ENCODE data around the gene BAHD1. TPM values are rescaled to one million over a fixed set of nuclear protein-coding genes. Genes with fewer than 3 reads are reported as not detected.
A peak's percentile ranks its signal among the peaks of the same experiment; 100 is the strongest.

BAHD1 gene
- total RNA-seq (2021) (40.7 to 49.1 TPM (median 41.5 TPM) in 3 replicates), Bru-seq, nascent RNA (percentile 84 among the genes with signal in this experiment)
- long read RNA-seq, experiment 1, full-length matches to known transcripts: 30 of 116 reads
- long read RNA-seq, experiment 1, partial matches to known transcripts: 26 of 116 reads
- long read RNA-seq, experiment 1, other reads (novel, unspliced or antisense): 60 of 116 reads
- long read RNA-seq, experiment 2, full-length matches to known transcripts: 9 of 53 reads
- long read RNA-seq, experiment 2, partial matches to known transcripts: 10 of 53 reads
- long read RNA-seq, experiment 2, other reads (novel, unspliced or antisense): 34 of 53 reads
- long read RNA-seq, experiment 3, partial matches to known transcripts: 0 of 4 reads
- long read RNA-seq, experiment 3, other reads (novel, unspliced or antisense): 4 of 4 reads

DNA sequence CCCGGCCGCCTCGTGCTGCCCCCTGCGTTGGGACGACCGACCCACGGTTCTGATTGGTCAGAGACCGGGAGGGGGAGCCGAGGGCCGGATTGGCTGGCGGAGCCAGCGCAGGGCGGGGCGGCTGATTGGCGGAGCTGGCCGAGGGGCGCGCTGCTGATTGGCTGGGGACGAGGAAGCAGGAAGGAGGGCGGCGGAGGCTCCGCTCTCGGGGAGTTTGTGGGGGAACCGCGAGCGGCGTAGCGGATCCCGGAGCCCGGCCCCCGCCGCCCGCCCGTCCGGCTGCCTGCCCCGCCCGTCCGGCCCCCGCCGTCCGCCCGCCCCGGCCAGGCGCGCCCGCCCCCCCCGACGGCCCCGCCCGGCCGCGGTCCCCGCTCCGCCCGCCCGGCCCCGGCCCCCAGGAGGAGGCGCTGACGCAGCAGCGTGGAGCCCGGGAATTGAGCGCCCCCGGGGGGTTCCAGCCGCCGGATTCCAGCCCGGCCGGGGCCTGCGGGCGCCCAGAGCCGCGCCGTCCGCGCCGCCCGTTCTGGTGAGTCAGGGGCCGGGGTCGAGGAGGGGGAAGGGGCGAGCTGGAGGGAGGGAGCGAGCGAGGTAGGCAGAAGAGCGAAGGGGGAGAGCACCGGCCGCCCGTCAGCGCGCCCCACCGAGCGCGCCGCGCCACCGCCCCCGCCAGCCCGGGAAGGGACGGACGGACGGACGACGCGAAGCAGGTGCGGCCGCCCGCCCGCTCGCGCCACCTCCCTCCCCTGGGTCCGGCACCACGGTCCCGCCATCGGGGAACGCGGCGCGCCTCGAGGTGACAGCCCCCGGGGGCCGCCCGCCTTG lies at the start of gene BAHD1:
Gene BAHD1 (plus strand): TSS at position 211 of the 822 bp plus-strand sequence. CDS start 17,512 bp downstream, outside the sequence.
- POLR2A ChIA-PET: interaction anchor here (1.8 to 3.2 kb wide), 3 partner anchors 11 to 118 kb away, joined by 4 to 32 read pairs (median 5); partner anchors contain the start of gene IVD
- peak within 1 kb of the TSS; percentile 90 for H3K4me3 Mint-ChIP-seq
- peak within 1 kb of the TSS; percentile 78 for H3K27ac Mint-ChIP-seq
- 0 out of 2 replicates have a peak, but pooled peaks cover 3% of the 10 kb centered on the region for H3K36me3 Mint-ChIP-seq
- TF ChIP-seq, protein P1, sequence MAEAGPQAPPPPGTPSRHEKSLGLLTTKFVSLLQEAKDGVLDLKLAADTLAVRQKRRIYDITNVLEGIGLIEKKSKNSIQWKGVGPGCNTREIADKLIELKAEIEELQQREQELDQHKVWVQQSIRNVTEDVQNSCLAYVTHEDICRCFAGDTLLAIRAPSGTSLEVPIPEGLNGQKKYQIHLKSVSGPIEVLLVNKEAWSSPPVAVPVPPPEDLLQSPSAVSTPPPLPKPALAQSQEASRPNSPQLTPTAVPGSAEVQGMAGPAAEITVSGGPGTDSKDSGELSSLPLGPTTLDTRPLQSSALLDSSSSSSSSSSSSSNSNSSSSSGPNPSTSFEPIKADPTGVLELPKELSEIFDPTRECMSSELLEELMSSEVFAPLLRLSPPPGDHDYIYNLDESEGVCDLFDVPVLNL (CRISPR knock-in tag; IDR thresholded peaks at IDR 0.05; ENCODE audit: borderline replicate concordance, low read depth): 0 out of 2 replicates have a peak, but pooled peaks have one; percentile 25
- TF ChIP-seq JUN (CRISPR knock-in tag; IDR thresholded peaks at IDR 0.05) (0 out of 2 replicates have a peak, but pooled peaks have one; percentile 34), ETV6 (CRISPR knock-in tag; IDR thresholded peaks at IDR 0.05) (no peak), ZNF232 (CRISPR knock-in tag; IDR thresholded peaks at IDR 0.05) (0 out of 2 replicates have a peak, but pooled peaks have one; percentile 6), ZNF416 (CRISPR knock-in tag; IDR thresholded peaks at IDR 0.05) (0 out of 2 replicates have a peak, but pooled peaks have one; percentile 11), FOXP1 (CRISPR knock-in tag; IDR thresholded peaks at IDR 0.05; ENCODE audit: borderline replicate concordance) (peak; percentile 66; the same call in 1 of the 2 replicates), KAT7 (CRISPR knock-in tag; IDR thresholded peaks at IDR 0.05; ENCODE audit: borderline replicate concordance) (peak; percentile 39; the same call in 1 of the 2 replicates), NFYB (CRISPR knock-in tag; conservative IDR thresholded peaks at IDR 0.05; ENCODE audit: low read depth) (peak; percentile 84), ZNF317 (CRISPR knock-in tag; IDR thresholded peaks at IDR 0.05; ENCODE audit: borderline replicate concordance, low read depth) (no peak), ZNF219 (CRISPR knock-in tag; IDR thresholded peaks at IDR 0.05; ENCODE audit: borderline replicate concordance) (no peak; the same call in 1 of the 2 replicates), SP1 (CRISPR knock-in tag; conservative IDR thresholded peaks at IDR 0.05) (peak; percentile 58; the same call in 1 of the 2 replicates), PRRX2 (CRISPR knock-in tag; IDR thresholded peaks at IDR 0.05) (no peak)
- TF ChIP-seq, protein P2, sequence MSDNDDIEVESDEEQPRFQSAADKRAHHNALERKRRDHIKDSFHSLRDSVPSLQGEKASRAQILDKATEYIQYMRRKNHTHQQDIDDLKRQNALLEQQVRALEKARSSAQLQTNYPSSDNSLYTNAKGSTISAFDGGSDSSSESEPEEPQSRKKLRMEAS (CRISPR knock-in tag; IDR thresholded peaks at IDR 0.05): peak; percentile 61; the same call in 1 of the 2 replicates
- H3K9me3 Mint-ChIP-seq: no peaks in the 10 kb centered on the region
- CTCF ChIA-PET: interaction anchor here (0.6 to 2.6 kb wide), 16 partner anchors 9 to 418 kb away, joined by 3 to 23 read pairs (median 4); partner anchors contain the start of gene CCDC9B
- H3K4me1 Mint-ChIP-seq: peaks cover 58% of the 10 kb centered on the region
- peak; percentile 69 for ATAC-seq
- peak; percentile 99 for DNase-seq (ENCODE audit: low spot score)
- no peaks in the 10 kb centered on the region for H3K27me3 Mint-ChIP-seq (ENCODE audit: low read depth)

DNA sequence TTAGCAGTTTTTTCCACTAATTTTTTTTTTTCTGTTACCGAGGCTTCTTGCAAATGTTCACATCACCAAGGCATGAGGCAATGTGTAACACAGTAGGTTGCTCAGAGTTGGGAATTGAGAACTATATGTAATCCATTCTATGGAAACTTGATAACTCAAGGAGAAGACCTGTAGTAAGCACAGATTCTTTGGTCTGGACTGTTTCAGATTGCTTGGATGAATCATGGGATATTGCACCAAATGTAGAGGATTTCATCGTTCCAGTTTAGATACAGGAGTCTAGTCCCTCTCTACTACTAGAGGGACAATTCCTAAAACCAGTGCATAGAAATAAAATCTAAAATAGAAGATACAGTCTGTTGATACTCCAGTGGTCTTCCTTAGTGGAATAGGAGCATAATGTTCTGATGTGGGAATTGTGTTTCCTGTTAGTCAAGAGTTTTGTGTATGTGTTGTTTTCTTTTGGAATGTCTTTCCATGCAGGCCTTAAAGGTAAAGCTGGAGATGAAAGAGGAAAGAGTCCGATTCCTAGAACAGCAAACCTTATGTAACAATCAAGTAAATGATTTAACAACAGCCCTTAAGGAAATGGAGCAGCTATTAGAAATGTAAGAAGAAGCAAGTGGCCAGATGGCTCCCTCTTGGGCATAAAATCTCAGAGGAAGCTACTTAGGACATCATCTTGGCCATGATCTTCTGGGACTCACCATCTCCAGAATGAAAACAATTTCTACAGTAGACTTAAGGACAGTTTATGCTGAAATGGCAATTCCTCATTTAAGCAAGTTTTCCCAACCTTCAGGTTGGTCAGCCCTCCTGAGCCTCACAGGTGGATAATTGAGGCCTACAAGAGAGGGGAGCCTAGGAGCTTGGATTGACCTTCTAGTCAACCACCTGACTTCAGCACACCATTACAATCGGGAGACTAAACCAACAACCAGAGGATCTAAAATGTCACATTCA lies 47.5 kb upstream of the BAHD1 start:
- ChIA-PET CTCF (no interaction called here), POLR2A (no interaction called here)
- no peak overlapping the region for H3K4me3 Mint-ChIP-seq
- DNase-seq (ENCODE audit: low spot score) (no peak), ATAC-seq (no peak)
- H3K27ac Mint-ChIP-seq: no peak overlapping the region
- no peaks in the 10 kb centered on the region for H3K4me1 Mint-ChIP-seq
- no peaks in the 10 kb centered on the region for H3K27me3 Mint-ChIP-seq (ENCODE audit: low read depth)
- peaks cover 7% of the 10 kb centered on the region for H3K9me3 Mint-ChIP-seq
- H3K36me3 Mint-ChIP-seq: peaks cover 57% of the 10 kb centered on the region
- TF ChIP-seq, protein P3, sequence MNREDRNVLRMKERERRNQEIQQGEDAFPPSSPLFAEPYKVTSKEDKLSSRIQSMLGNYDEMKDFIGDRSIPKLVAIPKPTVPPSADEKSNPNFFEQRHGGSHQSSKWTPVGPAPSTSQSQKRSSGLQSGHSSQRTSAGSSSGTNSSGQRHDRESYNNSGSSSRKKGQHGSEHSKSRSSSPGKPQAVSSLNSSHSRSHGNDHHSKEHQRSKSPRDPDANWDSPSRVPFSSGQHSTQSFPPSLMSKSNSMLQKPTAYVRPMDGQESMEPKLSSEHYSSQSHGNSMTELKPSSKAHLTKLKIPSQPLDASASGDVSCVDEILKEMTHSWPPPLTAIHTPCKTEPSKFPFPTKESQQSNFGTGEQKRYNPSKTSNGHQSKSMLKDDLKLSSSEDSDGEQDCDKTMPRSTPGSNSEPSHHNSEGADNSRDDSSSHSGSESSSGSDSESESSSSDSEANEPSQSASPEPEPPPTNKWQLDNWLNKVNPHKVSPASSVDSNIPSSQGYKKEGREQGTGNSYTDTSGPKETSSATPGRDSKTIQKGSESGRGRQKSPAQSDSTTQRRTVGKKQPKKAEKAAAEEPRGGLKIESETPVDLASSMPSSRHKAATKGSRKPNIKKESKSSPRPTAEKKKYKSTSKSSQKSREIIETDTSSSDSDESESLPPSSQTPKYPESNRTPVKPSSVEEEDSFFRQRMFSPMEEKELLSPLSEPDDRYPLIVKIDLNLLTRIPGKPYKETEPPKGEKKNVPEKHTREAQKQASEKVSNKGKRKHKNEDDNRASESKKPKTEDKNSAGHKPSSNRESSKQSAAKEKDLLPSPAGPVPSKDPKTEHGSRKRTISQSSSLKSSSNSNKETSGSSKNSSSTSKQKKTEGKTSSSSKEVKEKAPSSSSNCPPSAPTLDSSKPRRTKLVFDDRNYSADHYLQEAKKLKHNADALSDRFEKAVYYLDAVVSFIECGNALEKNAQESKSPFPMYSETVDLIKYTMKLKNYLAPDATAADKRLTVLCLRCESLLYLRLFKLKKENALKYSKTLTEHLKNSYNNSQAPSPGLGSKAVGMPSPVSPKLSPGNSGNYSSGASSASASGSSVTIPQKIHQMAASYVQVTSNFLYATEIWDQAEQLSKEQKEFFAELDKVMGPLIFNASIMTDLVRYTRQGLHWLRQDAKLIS (CRISPR knock-in tag; IDR thresholded peaks at IDR 0.05; ENCODE audit: borderline replicate concordance): no peak
- TF ChIP-seq, protein P4, sequence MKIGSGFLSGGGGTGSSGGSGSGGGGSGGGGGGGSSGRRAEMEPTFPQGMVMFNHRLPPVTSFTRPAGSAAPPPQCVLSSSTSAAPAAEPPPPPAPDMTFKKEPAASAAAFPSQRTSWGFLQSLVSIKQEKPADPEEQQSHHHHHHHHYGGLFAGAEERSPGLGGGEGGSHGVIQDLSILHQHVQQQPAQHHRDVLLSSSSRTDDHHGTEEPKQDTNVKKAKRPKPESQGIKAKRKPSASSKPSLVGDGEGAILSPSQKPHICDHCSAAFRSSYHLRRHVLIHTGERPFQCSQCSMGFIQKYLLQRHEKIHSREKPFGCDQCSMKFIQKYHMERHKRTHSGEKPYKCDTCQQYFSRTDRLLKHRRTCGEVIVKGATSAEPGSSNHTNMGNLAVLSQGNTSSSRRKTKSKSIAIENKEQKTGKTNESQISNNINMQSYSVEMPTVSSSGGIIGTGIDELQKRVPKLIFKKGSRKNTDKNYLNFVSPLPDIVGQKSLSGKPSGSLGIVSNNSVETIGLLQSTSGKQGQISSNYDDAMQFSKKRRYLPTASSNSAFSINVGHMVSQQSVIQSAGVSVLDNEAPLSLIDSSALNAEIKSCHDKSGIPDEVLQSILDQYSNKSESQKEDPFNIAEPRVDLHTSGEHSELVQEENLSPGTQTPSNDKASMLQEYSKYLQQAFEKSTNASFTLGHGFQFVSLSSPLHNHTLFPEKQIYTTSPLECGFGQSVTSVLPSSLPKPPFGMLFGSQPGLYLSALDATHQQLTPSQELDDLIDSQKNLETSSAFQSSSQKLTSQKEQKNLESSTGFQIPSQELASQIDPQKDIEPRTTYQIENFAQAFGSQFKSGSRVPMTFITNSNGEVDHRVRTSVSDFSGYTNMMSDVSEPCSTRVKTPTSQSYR (CRISPR knock-in tag; IDR thresholded peaks at IDR 0.05): no peak
- no peak for TF ChIP-seq ZNF263 (CRISPR knock-in tag; IDR thresholded peaks at IDR 0.05; ENCODE audit: low read depth)
- TF ChIP-seq HMGA2 (CRISPR knock-in tag; IDR thresholded peaks at IDR 0.05): no peak
- TF ChIP-seq, protein P5, sequence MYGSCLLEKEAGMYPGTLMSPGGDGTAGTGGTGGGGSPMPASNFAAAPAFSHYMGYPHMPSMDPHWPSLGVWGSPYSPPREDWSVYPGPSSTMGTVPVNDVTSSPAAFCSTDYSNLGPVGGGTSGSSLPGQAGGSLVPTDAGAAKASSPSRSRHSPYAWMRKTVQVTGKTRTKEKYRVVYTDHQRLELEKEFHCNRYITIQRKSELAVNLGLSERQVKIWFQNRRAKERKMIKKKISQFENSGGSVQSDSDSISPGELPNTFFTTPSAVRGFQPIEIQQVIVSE (CRISPR knock-in tag; IDR thresholded peaks at IDR 0.05; ENCODE audit: borderline replicate concordance): no peak
- TF ChIP-seq ZNF423 (CRISPR knock-in tag; IDR thresholded peaks at IDR 0.05): no peak
- TF ChIP-seq, protein P6, sequence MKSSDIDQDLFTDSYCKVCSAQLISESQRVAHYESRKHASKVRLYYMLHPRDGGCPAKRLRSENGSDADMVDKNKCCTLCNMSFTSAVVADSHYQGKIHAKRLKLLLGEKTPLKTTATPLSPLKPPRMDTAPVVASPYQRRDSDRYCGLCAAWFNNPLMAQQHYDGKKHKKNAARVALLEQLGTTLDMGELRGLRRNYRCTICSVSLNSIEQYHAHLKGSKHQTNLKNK (CRISPR knock-in tag; IDR thresholded peaks at IDR 0.05): no peak

Data from WTC11 (cell line).